B cell (primary cell): Measurements from ENCODE around the gene PCBP3. TPM values are rescaled to one million over a fixed set of nuclear protein-coding genes. Genes with fewer than 3 reads are reported as not detected.

Source experiments
- ATAC-seq: fragments of 200-7000 bp; cut with Tn5 transposase; one replicate; pipeline ENCODE4 v1.10.0; 2021; ENCODE audit warnings: low read depth, mild to moderate bottlenecking, moderate number of reproducible peaks, moderate library complexity
- CTCF ChIA-PET: fragments of 350-600 bp; sonication (Branson Sonifier 250); formaldehyde crosslinking; loops from one replicate; lab custom pipeline; 2021; ENCODE audit warnings: antibody characterized with exemption, inconsistent platforms; lab: Charles Lee
- POLR2A ChIA-PET: fragments of 350-600 bp; sonication (Branson Sonifier 250); formaldehyde crosslinking; loops from one replicate; lab custom pipeline; 2021; ENCODE audit warnings: antibody characterized with exemption; lab: Charles Lee
- DNase-seq: peaks from one replicate; pipeline ENCODE4 v3.0.0; 2013
- H2AFZ ChIP-seq: 2 replicates; pipeline ENCODE4 v1.6.1; 2012; ENCODE audit warnings: mild to moderate bottlenecking, low read depth, low read length; ENCODE audit not compliant: insufficient read depth, poor library complexity, severe bottlenecking
- H3K27ac ChIP-seq, 2 donors: 1 replicate in 1 of 2; 2 replicates in 1 of 2; pipeline ENCODE4 v1.5.1; 2012 to 2013; ENCODE audit warnings: low read length in 2 of 2, mild to moderate bottlenecking in 2 of 2, moderate library complexity in 1 of 2
- H3K27me3 ChIP-seq, 4 experiments: fragments of 200-600 bp in 1 of 4; sonication (generic) in 1 of 4; replicated peaks in 1 of 4; 1 replicate in 2 of 4; 2 replicates in 2 of 4; pipeline versions ENCODE4 v1.6.1 to v1.7.0; 2013 to 2016; ENCODE audit warnings: low read length in 3 of 4, mild to moderate bottlenecking in 2 of 4, mixed read lengths in 1 of 4, moderate library complexity in 1 of 4; ENCODE audit not compliant: insufficient read depth in 4 of 4, control insufficient read depth in 3 of 4; ENCODE audit errors: control extremely low read depth in 1 of 4
- H3K36me3 ChIP-seq, 2 experiments: replicated peaks in 1 of 2; 1 replicate in 1 of 2; 2 replicates in 1 of 2; pipeline versions ENCODE4 v1.6.1 to v1.7.1; 2013; ENCODE audit warnings: low read length in 1 of 2; ENCODE audit not compliant: insufficient read depth in 2 of 2, control insufficient read depth in 1 of 2; ENCODE audit errors: control extremely low read depth in 1 of 2, extremely low read depth in 1 of 2
- H3K4me1 ChIP-seq, 2 donors: fragments of 200-600 bp in 1 of 2; sonication (generic) in 1 of 2; 1 replicate in 1 of 2; 2 replicates in 1 of 2; pipeline versions ENCODE4 v1.5.1 to v1.6.1; 2013 to 2017; ENCODE audit warnings: low read length in 2 of 2; ENCODE audit not compliant: control insufficient read depth in 2 of 2, insufficient read depth in 2 of 2
- H3K4me2 ChIP-seq: replicated peaks from 2 replicates; pipeline ENCODE3; 2012; ENCODE audit warnings: mild to moderate bottlenecking, low read depth, low read length; ENCODE audit not compliant: poor library complexity, severe bottlenecking
- H3K4me3 ChIP-seq, 5 experiments: fragments of 200-600 bp in 1 of 5; sonication (generic) in 1 of 5; 1 replicate in 3 of 5; 2 replicates in 2 of 5; pipeline versions ENCODE4 v1.5.1 to v1.7.0; 2011 to 2016; ENCODE audit warnings: low read length in 4 of 5, mild to moderate bottlenecking in 4 of 5, low read depth in 2 of 5, control low read depth in 1 of 5, moderate library complexity in 1 of 5; ENCODE audit not compliant: insufficient read depth in 1 of 5; ENCODE audit errors: control extremely low read depth in 1 of 5, extremely low read depth in 1 of 5
- H3K79me2 ChIP-seq: fragments of 200-600 bp; sonication (generic); one replicate; pipeline ENCODE4 v1.6.0; 2016; ENCODE audit warnings: low read length; ENCODE audit not compliant: control insufficient read depth, insufficient read depth
- H3K9ac ChIP-seq: fragments of 200-600 bp; sonication (generic); 2 replicates; pipeline ENCODE4 v1.6.1; 2017; ENCODE audit warnings: mild to moderate bottlenecking, low read length, moderate library complexity
- H3K9me3 ChIP-seq, 3 donors: one replicate each; pipeline versions ENCODE4 v1.6.1 to v1.7.1; 2013; ENCODE audit warnings: low read length in 2 of 3; ENCODE audit not compliant: control insufficient read depth in 2 of 3, insufficient read depth in 1 of 3; ENCODE audit errors: control extremely low read depth in 1 of 3
- H4K20me1 ChIP-seq: 2 replicates; pipeline ENCODE4 v1.6.0; 2012; ENCODE audit warnings: mild to moderate bottlenecking, low read length; ENCODE audit not compliant: insufficient read depth, control insufficient read depth, poor library complexity, severe bottlenecking
- H3K27ac Mint-ChIP-seq: one replicate; pipeline ENCODE4 v1.8.0; 2021; ENCODE audit warnings: mixed read lengths
- H3K27me3 Mint-ChIP-seq: one replicate; pipeline ENCODE4 v1.8.0; 2021; ENCODE audit warnings: mixed read lengths
- H3K4me1 Mint-ChIP-seq: one replicate; pipeline ENCODE4 v1.8.0; 2021; ENCODE audit warnings: mixed read lengths
- H3K4me3 Mint-ChIP-seq: one replicate; pipeline ENCODE4 v1.8.0; 2021; ENCODE audit warnings: mixed read lengths
- H3K9me3 Mint-ChIP-seq: one replicate; pipeline ENCODE4 v1.8.0; 2022; ENCODE audit warnings: mixed read lengths; ENCODE audit not compliant: insufficient read depth
- EZH2 ChIP-seq: IDR thresholded peaks from 2 replicates; pipeline ENCODE4 v1.6.1; 2012; ENCODE audit warnings: borderline replicate concordance, low read depth, mild to moderate bottlenecking, moderate library complexity, low read length; ENCODE audit not compliant: insufficient read depth, poor library complexity, severe bottlenecking
- WGBS: methylation state at CpG from one replicate; pipeline ENCODE4 v1.1.5; 2013; ENCODE audit warnings: missing lambda C conversion rate; ENCODE audit not compliant: insufficient coverage; 5-methylcytosine and 5-hydroxymethylcytosine counted together
- intact Hi-C: fragments of 100-400 bp; cut with micrococcal nuclease; formaldehyde crosslinking; loops from one replicate; pipeline ENCODE4 v1.10.0; 2022
- polyA plus RNA-seq: library from polyadenylated mRNA; depleted of rRNA; stranded (reverse); fragments of >200 nt; gene quantifications from 2 replicates; pipeline ENCODE4 v1.2.3, GENCODE V29; 2012
- total RNA-seq, 2 donors: library from RNA; stranded (reverse); fragments of 120-200 nt in 1 of 2; gene quantifications; 1 replicate in 1 of 2; 2 replicates in 1 of 2; pipeline versions ENCODE4 v1.2.3 to v1.2.4, GENCODE V29; 2013 to 2022
- TF ChIP-seq, protein P1 (sequence below): fragments of 200-600 bp; IDR thresholded peaks from one replicate; pipeline ENCODE4 v1.8.0; 2022; ENCODE audit warnings: antibody characterized with exemption, mild to moderate bottlenecking

The PCBP3 gene
- total and polyA plus RNA-seq, 2 donors (not counting 1 experiment from before 2014, with no cell fraction given) = 0.45 to 2.7 TPM

DNA sequence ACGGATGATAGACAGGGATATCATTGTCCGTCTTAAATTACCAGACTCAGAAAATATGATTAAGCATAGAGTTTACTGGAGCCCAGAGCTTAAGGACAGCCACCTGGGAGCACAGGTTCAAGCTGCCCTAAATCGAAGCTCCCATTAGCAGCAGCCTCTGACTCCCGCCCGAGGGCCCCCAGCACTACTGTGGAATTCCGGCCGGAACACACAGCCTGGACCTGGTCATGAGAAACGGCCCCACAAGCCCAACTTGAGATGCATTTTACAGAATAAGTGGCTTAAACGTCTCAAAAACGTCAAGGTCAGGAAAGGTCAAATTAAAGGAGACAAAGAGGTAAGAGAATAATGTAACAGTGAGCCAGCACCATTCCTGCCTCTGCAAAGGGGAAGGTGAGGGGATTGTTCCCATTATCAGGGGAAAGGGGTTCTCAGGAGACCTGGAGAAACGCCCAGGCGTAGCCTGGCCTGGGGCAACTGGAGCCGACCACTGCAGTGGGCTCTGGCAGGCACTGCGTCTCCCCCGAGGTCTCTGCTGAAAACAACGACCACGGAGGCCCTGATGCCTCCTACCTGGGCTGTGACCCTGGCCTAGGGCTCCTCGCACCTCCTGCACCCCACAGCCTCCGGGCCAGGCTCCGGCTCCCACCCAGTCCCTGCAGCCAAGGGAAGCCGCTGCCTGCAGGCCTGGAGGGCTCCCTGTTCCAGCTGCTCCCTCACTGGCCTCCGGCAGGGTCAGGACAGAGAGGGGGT lies 326.6 kb downstream of the PCBP3 start:
- Mint-ChIP-seq H3K9me3 (no peaks in the 10 kb centered on the region), H3K27ac (no peak overlapping the region), H3K27me3 (peaks cover 30% of the 10 kb centered on the region), H3K4me1 (peaks cover 8% of the 10 kb centered on the region), H3K4me3 (peak overlapping the region; percentile 7)
- Histone ChIP-seq H3K27ac (no peak overlapping the region), H3K9ac (no peak overlapping the region), H3K4me2 (no peak overlapping the region), H3K27me3 (peaks cover 0 to 55% (median 21%) of the 10 kb centered on the region in 4 experiments), H4K20me1 (no peaks in the 10 kb centered on the region), H3K79me2 (no peaks in the 10 kb centered on the region), H2AFZ (no peak overlapping the region), H3K9me3 (peaks cover 0 to 21% (median 0%) of the 10 kb centered on the region in 3 donors), H3K36me3 (no peaks in the 10 kb centered on the region), H3K4me3 (no peak overlapping the region), H3K4me1 (peaks cover 28 to 32% of the 10 kb centered on the region in 2 donors)
- no peak for DNase-seq
- 73% methylated on average over 21 of the region's 22 CpGs for WGBS
- ChIA-PET POLR2A (no interaction called here), CTCF (no interaction called here)
- TF ChIP-seq, protein P1, sequence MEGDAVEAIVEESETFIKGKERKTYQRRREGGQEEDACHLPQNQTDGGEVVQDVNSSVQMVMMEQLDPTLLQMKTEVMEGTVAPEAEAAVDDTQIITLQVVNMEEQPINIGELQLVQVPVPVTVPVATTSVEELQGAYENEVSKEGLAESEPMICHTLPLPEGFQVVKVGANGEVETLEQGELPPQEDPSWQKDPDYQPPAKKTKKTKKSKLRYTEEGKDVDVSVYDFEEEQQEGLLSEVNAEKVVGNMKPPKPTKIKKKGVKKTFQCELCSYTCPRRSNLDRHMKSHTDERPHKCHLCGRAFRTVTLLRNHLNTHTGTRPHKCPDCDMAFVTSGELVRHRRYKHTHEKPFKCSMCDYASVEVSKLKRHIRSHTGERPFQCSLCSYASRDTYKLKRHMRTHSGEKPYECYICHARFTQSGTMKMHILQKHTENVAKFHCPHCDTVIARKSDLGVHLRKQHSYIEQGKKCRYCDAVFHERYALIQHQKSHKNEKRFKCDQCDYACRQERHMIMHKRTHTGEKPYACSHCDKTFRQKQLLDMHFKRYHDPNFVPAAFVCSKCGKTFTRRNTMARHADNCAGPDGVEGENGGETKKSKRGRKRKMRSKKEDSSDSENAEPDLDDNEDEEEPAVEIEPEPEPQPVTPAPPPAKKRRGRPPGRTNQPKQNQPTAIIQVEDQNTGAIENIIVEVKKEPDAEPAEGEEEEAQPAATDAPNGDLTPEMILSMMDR = no peak
- ATAC-seq = no peak
- intact Hi-C loops = no loop called here

GRCh38 chr21:45970674-45971615 lies 327.4 kb downstream of the PCBP3 start:
- H2AFZ ChIP-seq = no peak overlapping the region
- H3K9ac ChIP-seq = no peak overlapping the region
- ChIA-PET POLR2A (no interaction called here), CTCF (interaction anchor here (0.9 to 1.2 kb wide), 2 partner anchors 10 to 172 kb away, joined by 3 read pairs; partner anchors contain the start of gene COL6A1)
- H3K4me3 ChIP-seq = no peak overlapping the region
- no peaks in the 10 kb centered on the region for H4K20me1 ChIP-seq
- H3K9me3 ChIP-seq = peaks cover 0 to 22% (median 0%) of the 10 kb centered on the region in 3 donors
- 48% methylated on average over 20 of the region's 25 CpGs for WGBS
- DNase-seq (peak; percentile 28), ATAC-seq (peak; percentile 49)
- no peak overlapping the region for H3K27ac ChIP-seq
- Mint-ChIP-seq H3K4me1 (peaks cover 10% of the 10 kb centered on the region), H3K9me3 (no peaks in the 10 kb centered on the region), H3K27ac (no peak overlapping the region), H3K4me3 (no peak overlapping the region), H3K27me3 (peaks cover 32% of the 10 kb centered on the region)
- H3K4me2 ChIP-seq = no peak overlapping the region
- intact Hi-C loops = no loop called here
- peaks cover 29 to 35% of the 10 kb centered on the region in 2 donors for H3K4me1 ChIP-seq
- no peak for TF ChIP-seq EZH2
- TF ChIP-seq, protein P1 = peak; percentile 53
- H3K27me3 ChIP-seq = peaks cover 0 to 60% (median 22%) of the 10 kb centered on the region in 4 experiments
- H3K36me3 ChIP-seq = no peaks in the 10 kb centered on the region
- H3K79me2 ChIP-seq = no peaks in the 10 kb centered on the region
